ENCODE measurements around the gene PI4KA. TPM values are rescaled to one million over a fixed set of nuclear protein-coding genes. Genes with fewer than 3 reads are reported as not detected.
A peak's percentile ranks its signal among the peaks of the same experiment; 100 is the strongest.
"Not testable (repeated sequence)": the region's sequence is repeated elsewhere in the genome, so short reads cannot be mapped to it uniquely, and the experiment has no call there.

The PI4KA gene
- total RNA-seq, 1 experiment from 2014 or later = 40.0 TPM

GRCh38 chr22:20777420-20778177 is 81.0 kb downstream of the PI4KA start:
- peak; percentile 89 for DNase-seq (ENCODE audit: low read depth)

- no peak for DNase-seq (ENCODE audit: low read depth)
Observed at GRCh38 chr22:20776624-20777405, 81.8 kb downstream of the PI4KA start.

GRCh38 chr22:20775342-20775895 is 83.2 kb downstream of the PI4KA start:
- DNase-seq (ENCODE audit: low read depth) = no peak

- no peak for DNase-seq (ENCODE audit: low read depth)
Observed at GRCh38 chr22:20774882-20775281, 83.7 kb downstream of the PI4KA start.

- DNase-seq (ENCODE audit: low read depth) = no peak
Observed at GRCh38 chr22:20773793-20774212, 84.8 kb downstream of the PI4KA start, which contains the start of gene SERPIND1. TSS of gene SERPIND1 (plus strand) at chr22:20774113. CDS start at chr22:20779313, 5,200 bp downstream.

GRCh38 chr22:20771918-20772625 is 86.5 kb downstream of the PI4KA start:
- DNase-seq (ENCODE audit: low read depth) = no peak

- not testable (repeated sequence) for DNase-seq (ENCODE audit: low read depth)
Observed at GRCh38 chr22:20769496-20769826, 89.2 kb downstream of the PI4KA start.

- DNase-seq (ENCODE audit: low read depth) = no peak
Observed at GRCh38 chr22:20766530-20766929, 92.1 kb downstream of the PI4KA start.

GRCh38 chr22:20765938-20766337 is 92.7 kb downstream of the PI4KA start:
- no peak for DNase-seq (ENCODE audit: low read depth)

GRCh38 chr22:20764729-20765128 is 93.9 kb downstream of the PI4KA start:
- DNase-seq (ENCODE audit: low read depth) = no peak

GRCh38 chr22:20764471-20764720 is 94.2 kb downstream of the PI4KA start:
- DNase-seq (ENCODE audit: low read depth) = no peak

GRCh38 chr22:20763630-20764470 is 94.8 kb downstream of the PI4KA start:
- DNase-seq (ENCODE audit: low read depth) = no peak

- no peak for DNase-seq (ENCODE audit: low read depth)
Observed at GRCh38 chr22:20762233-20762796, 96.3 kb downstream of the PI4KA start.

GRCh38 chr22:20761536-20761935 is 97.1 kb downstream of the PI4KA start:
- DNase-seq (ENCODE audit: low read depth) = no peak

GRCh38 chr22:20760084-20760483 is 98.5 kb downstream of the PI4KA start:
- DNase-seq (ENCODE audit: low read depth) = no peak

GRCh38 chr22:20758688-20759087 is 99.9 kb downstream of the PI4KA start:
- no peak for DNase-seq (ENCODE audit: low read depth)

- no peak for DNase-seq (ENCODE audit: low read depth)
Observed at GRCh38 chr22:20756846-20757245, 101.8 kb downstream of the PI4KA start.

GRCh38 chr22:20752873-20753272 is 105.7 kb downstream of the PI4KA start:
- DNase-seq (ENCODE audit: low read depth) = no peak

GRCh38 chr22:20752104-20752741 is 106.4 kb downstream of the PI4KA start:
- no peak for DNase-seq (ENCODE audit: low read depth)

GRCh38 chr22:20751185-20751851 is 107.3 kb downstream of the PI4KA start:
- DNase-seq (ENCODE audit: low read depth) = no peak

All from LHCN-M2 (cell line).